ENCODE measurements around the gene PRDM16. TPM values are rescaled to one million over a fixed set of nuclear protein-coding genes. Genes with fewer than 3 reads are reported as not detected.

PRDM16 gene
- total RNA-seq, 1 experiment from 2014 or later, result 0.17 TPM

GRCh38 chr1:3276341-3276800, 207.4 kb downstream of the PRDM16 start:
- Histone ChIP-seq H3K9me3 (ENCODE audit: control insufficient read depth, low read depth, low read length) (no peaks in the 10 kb centered on the region), H3K18ac (ENCODE audit: insufficient read length, low read depth, low read length) (no peak overlapping the region), H3K79me2 (ENCODE audit: insufficient read depth, low read length) (no peaks in the 10 kb centered on the region), H4K20me1 (ENCODE audit: control insufficient read depth, insufficient read depth, insufficient read length) (no peaks in the 10 kb centered on the region), H3K4me1 (ENCODE audit: insufficient read depth, low read length) (no peaks in the 10 kb centered on the region), H3T11ph (ENCODE audit: low read length) (no peak overlapping the region), H2AK5ac (ENCODE audit: insufficient read length, low read length) (no peak overlapping the region), H2BK20ac (ENCODE audit: low read depth, low read length, poor library complexity, severe bottlenecking) (no peak overlapping the region), H3K79me1 (ENCODE audit: insufficient read depth, low read depth, low read length, poor library complexity, severe bottlenecking) (no peaks in the 10 kb centered on the region), H4K5ac (ENCODE audit: insufficient read length, low read depth, low read length) (no peak overlapping the region), H2BK5ac (ENCODE audit: insufficient read length, low read length) (no peak overlapping the region), H3K56ac (ENCODE audit: insufficient read length, low read depth, low read length) (no peak overlapping the region), H3K23ac (ENCODE audit: insufficient read length, low read depth, low read length) (no peak overlapping the region), H3K4ac (ENCODE audit: low read depth, low read length) (no peak overlapping the region), H2BK120ac (ENCODE audit: low read depth, low read length, poor library complexity, severe bottlenecking) (no peak overlapping the region), H3K14ac (ENCODE audit: insufficient read depth, low read length) (no peak overlapping the region; the same call in 1 of the 2 replicates), H4K91ac (ENCODE audit: insufficient read length, low read depth, low read length) (no peak overlapping the region), H2AFZ (ENCODE audit: low read length) (no peak overlapping the region), H3K9ac (ENCODE audit: extremely low read depth, insufficient read length, low read length) (no peak overlapping the region), H3K27me3 (ENCODE audit: insufficient read depth, low read length) (no peaks in the 10 kb centered on the region), H2BK15ac (ENCODE audit: low read depth, low read length) (no peak overlapping the region), H3K4me2 (ENCODE audit: insufficient read depth, insufficient read length, low read length) (no peak overlapping the region), H3K27ac (ENCODE audit: insufficient read length, low read depth, low read length) (no peak overlapping the region), H2BK12ac (ENCODE audit: insufficient read length, low read depth, low read length) (no peak overlapping the region), H4K8ac (replicated peaks; ENCODE audit: insufficient read length, low read depth, low read length) (no peak overlapping the region), H3K23me2 (ENCODE audit: insufficient read length, low read depth, low read length, poor library complexity, severe bottlenecking) (no peaks in the 10 kb centered on the region)
- WGBS (ENCODE audit: extremely low coverage, insufficient read length, low lambda C conversion rate), result no CpG with 5 or more reads among the region's 22 CpGs
- Mint-ChIP-seq H3K4me3 (no peak overlapping the region), H3K36me3 (ENCODE audit: insufficient read depth in 1 of 3, low read depth in 3 of 3) (no peaks in the 10 kb centered on the region), H3K27me3 (ENCODE audit: low read depth) (no peaks in the 10 kb centered on the region), H3K9me3 (no peaks in the 10 kb centered on the region; a peak in 2 of 5 replicates), H3K27ac (no peak overlapping the region), H3K4me1 (peaks cover 0 to 2% of the 10 kb centered on the region in 2 experiments; a peak in 1 of 4 replicates)
- TF ChIP-seq, protein P1, sequence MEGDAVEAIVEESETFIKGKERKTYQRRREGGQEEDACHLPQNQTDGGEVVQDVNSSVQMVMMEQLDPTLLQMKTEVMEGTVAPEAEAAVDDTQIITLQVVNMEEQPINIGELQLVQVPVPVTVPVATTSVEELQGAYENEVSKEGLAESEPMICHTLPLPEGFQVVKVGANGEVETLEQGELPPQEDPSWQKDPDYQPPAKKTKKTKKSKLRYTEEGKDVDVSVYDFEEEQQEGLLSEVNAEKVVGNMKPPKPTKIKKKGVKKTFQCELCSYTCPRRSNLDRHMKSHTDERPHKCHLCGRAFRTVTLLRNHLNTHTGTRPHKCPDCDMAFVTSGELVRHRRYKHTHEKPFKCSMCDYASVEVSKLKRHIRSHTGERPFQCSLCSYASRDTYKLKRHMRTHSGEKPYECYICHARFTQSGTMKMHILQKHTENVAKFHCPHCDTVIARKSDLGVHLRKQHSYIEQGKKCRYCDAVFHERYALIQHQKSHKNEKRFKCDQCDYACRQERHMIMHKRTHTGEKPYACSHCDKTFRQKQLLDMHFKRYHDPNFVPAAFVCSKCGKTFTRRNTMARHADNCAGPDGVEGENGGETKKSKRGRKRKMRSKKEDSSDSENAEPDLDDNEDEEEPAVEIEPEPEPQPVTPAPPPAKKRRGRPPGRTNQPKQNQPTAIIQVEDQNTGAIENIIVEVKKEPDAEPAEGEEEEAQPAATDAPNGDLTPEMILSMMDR (conservative IDR thresholded peaks at IDR 0.05), result no peak
- no peak for DNase-seq

Measured in H9 (cell line).